ENCODE data around the gene CEP112.

CEP112 gene

DNA sequence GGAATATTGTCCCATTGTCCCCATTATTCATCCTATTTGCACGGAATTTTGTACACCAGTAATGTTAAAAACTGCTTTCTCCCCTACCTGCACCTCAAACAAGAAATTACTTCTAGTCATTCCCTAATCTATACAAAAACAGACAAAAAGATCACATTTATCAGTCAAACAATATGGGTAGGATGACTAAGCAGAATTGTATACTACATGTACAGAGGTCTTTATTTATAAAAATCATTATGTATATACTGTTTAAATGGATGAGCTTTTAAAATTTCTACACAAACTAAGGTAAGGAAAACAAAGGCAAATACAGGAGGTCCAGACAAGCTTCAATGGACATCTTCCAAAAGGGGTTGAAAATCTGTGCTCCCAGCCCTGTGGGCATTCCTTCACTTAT is 137.7 kb downstream of the CEP112 start:
- no peak for DNase-seq

DNA sequence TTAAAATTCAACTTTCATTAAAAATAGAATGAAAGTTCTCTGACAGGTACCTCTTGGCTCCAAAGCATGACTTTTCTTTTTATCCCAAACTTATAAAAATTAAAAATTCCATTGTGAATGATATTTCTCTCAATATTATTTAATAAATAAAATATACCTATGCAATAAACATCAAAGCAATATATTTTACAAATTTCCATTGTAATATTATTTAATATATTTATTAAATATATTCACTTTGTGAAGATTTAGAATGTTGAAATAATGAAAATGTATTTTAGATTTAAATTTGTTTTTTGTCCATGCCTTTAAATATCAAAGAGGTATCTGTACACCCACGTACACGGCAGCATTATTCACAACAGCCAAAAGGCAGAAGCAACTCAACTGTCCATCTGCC is 147.8 kb downstream of the CEP112 start:
- DNase-seq: no peak

DNA sequence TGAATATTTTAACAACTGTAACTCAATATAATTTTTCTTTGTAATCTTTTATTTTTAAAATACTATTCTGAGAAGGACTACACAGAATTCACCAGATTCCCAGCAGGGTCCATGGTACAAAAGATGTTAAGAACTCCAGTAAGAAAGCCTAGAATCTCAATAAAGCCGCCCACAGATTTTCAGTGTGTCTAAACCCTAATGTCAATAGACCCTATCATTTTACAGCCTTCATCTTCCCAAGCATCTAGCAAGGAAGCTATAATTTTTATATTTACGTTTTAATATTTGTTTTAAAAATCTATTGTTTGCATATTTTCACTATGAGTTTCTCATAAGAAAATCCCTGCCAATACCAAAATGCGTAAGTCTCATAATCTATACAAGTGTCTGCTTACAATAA is 148.5 kb downstream of the CEP112 start:
- no peak for DNase-seq

DNA sequence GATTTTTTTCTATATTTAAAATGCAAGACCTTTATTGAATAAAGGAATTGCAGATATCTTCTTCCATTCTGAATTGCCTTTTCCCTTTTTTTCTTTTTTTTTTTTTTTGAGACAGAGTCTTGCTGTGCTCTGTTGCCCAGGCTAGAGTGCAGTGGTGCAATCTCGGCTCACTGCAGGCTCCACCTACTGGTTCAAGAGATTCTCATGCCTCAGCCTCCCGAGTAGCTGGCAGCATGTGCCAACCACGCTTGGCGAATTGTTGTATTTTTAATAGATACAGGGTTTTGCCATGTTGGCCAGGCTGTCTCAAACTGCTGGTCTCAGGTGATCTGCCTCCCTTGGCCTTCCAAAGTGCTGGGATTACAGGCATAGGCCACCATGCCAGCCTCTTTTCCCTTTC is 151.5 kb downstream of the CEP112 start:
- DNase-seq: peak in 1 of 2 experiments; percentile 4

DNA sequence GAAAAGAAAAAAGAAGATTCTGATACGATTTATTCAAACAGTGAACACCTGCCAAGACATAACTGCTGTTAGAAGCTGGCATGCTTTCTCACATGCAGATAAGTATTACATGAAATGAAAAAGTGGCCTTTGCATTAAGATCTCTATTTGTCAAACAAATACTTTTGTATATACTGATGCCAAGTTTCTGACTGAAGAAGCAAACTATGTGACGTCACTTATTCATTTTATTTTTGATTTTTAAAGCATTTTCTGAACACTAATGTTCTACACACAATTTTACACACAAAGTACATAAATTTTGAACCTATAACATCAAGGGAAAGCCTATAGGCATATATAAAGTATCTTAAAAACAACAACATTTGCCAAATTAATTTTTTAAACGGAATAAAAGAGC is 153.8 kb downstream of the CEP112 start:
- DNase-seq: no peak

DNA sequence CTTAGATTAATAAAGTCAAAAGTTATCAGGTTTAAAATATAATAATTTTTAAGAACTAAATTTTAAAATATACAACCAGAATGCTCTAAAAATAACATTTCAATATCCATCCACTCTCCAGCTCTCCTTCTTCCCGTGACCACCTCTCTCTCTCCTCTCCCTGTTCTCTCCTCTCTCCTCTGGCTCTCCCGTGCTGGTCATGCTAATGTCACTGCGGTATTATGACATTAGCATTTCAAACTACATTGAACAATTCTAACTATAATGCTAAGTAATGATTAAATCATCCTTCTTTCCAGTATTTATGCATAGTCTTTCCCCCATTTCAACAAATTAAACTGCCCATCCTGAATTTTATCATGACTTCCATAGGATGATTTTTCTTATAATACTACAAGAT is 154.7 kb downstream of the CEP112 start:
- no peak for DNase-seq

DNA sequence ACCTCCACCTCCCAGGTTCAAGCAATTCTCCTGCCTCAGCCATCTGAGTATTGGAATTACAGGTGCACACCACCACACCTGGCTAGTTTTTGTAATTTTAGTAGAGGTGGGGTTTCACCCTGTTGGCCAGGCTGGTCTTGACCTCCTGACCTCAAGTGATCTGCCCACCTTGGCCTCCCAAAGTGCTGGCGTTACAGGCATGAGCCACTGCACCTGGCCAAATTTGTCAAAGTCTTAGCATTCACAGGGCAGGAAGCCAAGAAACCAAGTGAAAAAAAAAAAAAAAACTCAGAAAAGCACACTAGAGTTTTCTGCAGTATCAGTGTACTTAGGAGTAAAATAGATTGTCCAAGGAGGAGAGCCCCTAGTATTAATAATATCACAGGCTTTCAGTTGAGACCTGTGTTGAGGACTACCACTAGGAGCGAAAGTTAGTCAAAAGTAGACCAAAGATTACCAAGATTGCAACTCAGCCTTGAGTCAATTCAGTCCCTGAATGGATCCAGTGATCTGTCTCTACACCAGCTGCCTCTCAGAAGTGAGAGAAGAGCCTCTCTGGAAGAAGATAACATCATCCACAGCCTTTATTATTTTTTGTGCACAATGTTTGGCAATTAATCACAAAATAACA is 159.7 kb downstream of the CEP112 start:
- DNase-seq: no peak

DNA sequence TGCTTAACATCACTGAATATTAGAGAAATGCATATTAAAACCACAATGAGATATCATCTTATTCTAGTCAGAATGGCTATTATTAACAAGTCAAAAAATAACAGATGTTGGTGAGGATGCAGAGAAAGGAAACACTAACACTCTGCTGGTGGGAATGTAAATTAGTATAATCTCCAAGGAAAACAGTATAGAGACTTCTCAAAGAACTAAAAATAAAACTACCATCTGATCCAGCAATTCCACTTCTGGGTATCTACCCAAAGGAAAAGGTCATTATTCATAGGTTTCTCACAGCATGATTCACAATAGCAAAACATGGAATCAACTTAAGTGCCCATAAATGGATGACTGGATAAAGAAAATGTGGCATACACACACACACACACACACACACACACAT is 166.4 kb downstream of the CEP112 start:
- DNase-seq: no peak

DNA sequence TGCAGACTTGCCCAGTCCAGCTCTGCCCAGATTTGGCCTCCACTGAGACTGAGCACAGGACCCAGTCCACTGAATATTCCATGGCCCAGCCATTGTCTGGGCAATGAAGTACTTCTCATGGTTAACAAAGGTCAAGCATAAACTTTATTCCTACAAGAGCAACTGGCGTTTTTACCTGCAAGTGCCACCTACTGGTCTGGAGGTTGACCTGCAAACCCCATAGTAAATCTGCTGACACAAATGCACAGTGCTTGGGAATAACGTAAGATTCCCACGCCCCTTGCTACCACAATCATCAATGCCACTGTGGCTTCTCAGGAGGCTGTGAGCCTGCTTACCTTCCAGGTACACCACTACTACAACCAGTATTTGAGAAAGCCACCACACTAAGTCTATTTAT is 170.2 kb downstream of the CEP112 start:
- DNase-seq: no peak

DNA sequence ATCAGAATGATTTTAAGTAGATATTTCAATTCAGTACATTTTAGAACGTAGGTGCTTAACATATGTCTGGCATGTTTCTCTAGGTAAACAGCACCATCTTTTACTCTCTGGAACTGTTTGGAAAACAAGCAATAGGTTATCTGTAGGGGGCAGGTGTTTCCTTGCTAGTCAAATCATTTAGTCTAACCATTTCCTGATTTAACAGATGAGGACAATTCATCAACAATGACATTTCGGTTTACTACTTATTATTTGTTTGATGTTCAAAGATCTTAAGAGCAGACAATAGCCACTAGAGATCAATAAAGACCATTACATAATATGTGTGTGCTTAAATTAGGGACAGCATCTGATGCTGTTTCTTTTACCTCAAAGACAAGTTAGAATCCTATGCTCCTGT is 173.1 kb downstream of the CEP112 start:
- no peak for DNase-seq

DNA sequence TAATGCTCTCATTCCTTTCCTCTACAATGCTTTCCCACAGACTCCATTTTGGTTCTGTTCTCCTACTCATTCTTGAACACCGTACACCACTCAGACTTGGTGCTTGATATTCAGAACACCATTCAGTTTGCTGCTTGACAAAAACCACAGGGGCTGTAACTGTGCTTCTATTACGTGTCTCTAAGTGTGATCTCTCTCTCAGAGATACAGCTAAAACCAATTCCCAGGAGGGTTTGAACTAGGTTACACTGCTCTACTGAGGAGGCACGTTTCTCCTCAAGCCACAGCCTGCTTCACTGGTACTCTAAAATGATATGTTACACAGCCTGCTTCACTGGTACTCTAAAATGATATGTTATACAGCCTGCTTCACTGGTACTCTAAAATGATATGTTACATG is 175.7 kb downstream of the CEP112 start:
- DNase-seq: no peak

DNA sequence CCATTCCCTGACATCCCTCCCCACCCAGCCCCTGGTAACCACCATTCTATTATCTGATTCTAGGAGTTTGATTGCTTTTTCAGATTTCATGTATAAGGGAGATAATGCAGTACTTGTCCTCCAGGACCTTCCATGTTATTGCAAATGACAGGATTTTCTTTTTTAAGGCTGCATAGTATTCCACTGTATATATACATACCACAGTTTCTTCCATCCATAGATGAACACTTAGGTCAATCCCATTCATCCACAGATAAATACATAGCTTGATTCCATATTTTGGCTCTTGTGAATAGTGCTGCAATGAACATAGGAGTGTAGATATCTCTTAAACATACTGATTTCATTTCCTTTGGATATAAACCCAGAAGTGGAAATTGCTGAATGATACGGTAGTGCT is 183.3 kb downstream of the CEP112 start:
- no peak for DNase-seq

DNA sequence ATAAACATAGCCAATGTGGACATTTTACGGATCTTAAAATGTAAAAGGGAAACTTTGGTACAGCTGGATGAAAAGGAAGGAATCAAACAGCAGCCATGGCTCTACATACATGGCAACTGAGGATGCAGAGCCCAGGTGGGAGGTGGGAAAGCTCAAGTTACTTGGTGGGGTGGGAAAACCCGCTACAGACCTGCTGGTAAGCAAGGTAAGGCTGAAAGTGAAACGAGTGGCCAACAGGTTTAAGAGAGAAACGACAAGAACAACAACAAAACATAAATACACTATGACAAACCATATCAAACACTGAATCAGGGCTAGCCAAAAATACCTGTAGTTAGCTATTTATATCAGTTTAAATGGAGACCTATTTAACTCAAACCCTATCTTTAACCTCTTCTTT is 185.3 kb downstream of the CEP112 start:
- no peak for DNase-seq

DNA sequence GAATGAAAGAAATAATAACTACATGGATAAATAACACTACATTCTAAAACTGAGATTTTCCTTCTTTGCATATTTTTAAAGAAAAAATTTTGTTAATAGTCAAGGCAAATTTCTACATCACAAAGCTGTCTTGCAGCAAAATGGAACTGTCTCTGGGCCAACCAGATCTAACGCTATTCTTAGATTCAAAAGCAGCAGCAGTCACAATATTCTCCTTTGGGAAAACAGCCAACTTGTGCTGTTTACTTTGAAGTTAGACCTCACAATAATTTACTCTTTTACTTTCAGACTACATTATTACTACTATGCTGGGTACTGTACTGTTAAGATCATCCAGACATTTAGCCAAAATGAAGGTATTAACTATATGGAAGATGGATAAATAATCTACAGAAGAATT is 189.1 kb downstream of the CEP112 start:
- DNase-seq: no peak

DNA sequence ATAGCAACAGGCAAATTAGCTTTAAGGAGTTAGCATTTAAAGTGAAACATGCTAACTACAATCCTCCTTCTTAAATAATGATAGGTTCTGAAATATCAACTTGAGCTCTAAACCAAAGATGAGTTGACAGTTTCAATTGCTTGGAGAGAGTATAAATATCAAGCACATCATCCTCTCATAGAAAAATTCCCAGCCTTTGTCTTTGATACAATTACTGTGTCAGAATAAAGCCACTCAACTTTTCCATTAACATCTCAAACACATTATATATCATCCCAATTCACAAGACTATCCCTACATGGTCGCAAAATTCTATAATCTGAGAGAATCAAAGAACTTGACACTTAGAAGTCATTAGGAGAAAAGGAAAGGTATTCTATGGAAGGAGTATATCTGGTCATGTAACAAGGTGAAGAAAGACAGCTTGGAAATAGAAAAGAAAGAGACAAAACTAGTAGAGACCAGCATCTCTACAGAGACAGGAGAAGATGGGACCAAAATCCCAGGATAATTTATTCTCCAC is 189.8 kb downstream of the CEP112 start:
- DNase-seq: no peak

DNA sequence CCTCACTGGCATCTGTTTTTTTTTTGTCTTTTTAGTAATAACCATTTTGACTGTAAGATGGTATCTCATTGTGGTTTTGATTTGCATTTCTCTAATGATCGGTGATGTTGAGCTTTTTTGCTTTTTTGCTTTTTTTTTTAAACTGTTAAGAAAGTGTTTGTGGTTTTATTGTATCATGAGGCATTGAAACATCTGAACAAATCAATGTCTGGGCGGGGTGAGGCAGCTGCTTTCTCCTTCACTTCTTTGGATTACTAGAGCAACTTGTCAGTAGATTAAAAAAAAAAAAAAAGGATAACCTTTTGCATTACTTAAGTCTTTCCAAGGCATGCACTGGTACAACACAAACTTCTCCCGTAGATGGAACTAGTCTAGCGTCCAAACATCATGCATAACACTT is 191.7 kb downstream of the CEP112 start:
- no peak for DNase-seq

DNA sequence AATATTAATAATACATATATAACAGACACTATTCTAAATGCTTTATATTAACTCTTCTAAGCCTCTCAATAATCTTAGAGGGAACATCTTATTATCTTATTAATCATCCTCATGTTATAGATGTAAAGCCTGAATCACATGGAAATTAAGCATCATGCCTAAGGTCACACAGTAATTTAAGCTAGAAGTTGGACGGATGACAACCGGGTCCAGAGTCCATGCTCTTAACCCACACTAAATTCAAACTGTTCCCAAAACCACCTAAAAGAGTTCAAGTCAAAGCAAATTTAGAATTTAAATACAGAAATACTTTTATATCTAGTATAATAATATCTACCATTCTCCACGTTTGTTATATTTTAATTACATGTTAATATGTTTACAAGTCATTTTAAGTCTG is 193.3 kb downstream of the CEP112 start:
- DNase-seq: no peak

DNA sequence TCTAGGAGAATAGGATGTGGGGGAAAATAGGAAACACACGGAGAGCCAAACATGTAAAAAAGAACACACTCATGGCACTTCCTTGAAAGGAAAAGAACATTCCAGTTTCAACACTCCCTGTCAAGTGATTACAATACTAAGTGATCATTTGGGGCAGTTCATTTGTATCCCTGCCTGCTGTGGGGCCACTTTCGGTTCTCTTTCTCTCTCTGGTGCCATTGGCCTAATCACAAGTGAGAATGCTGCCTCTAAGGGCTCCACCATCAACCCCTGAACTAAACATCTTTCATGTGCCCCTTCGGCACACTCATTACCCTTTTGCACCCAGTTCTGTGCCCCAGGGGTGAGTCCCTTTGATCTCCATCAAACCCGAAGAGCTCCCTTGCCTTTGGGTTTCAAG is 197.3 kb downstream of the CEP112 start:
- DNase-seq: no peak

DNA sequence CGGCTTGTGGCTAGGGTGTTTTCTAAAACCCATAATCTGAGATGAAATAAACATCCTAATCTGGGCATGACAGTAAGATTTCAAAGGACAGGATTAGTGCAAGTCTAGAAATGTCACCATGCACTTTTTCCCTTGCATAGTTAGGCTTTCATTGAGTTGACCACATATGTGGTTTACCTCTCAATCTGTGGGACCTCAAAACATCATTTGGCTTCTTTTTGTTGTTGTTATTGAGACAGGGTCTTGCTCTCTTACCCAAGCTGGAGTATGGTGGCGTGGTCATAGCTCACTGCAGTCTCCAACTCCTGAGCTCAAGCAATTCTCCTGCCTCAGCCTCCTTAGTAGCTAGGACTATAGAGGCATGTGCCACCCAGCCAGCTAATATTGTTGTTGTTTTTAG is 197.8 kb downstream of the CEP112 start:
- DNase-seq: no peak

DNA sequence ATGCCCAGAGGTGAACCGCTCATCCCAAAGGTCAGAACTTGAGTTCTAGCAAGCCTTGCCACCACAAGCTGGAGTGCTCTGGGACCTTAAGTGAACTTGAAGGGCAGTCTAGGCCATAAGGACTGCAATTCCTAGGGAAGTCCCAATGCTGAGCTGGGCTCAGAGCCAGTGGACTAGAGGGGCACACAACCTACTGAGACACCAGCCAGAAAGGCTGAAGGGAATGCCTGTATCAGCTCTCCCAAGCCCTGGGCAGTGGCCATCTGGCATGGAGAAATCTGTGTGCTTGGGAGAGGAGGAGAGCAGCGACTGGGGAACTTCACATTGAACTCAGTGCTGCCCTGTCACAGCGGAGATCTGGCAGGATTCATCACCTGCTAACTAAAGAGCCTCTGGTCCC is 201.3 kb downstream of the CEP112 start:
- no peak for DNase-seq

DNA sequence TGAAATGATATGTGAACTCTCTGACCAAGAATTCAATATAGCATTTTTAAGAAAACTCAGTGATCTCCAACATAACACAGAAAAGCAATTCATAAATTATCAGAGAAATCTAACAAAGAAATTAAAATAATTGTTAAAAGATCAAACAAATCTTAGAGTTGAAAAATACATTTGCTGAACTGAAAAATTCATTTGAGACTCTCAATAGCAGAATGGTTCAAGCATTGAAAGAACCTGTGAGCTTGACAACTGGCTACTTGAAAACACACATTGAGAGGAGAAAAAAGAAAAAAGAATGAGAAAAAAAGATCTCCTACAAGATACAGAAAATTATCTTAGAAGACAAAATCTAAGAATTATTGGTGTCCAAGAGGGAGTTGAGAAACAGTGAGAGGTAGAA is 203.5 kb downstream of the CEP112 start:
- DNase-seq: no peak

DNA sequence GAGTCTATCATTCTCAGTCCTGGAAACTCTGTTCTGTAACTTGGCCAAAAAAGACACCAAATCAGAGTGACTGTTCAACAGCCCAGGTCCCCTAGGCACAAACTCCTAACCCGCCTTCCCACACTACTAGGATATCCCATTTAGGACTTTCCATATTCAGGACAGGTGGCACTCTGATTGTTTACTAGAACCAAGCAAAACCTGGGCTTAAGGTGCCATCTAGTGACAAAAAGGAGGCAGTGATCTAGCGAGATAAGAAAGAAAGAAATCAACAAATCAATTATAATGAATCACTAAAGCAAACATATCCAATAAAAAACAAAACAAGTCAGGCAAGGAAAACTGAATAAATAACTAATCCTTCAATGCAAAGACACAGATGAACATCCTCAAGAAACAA is 203.9 kb downstream of the CEP112 start:
- DNase-seq: peak; percentile 47 to 72

DNA sequence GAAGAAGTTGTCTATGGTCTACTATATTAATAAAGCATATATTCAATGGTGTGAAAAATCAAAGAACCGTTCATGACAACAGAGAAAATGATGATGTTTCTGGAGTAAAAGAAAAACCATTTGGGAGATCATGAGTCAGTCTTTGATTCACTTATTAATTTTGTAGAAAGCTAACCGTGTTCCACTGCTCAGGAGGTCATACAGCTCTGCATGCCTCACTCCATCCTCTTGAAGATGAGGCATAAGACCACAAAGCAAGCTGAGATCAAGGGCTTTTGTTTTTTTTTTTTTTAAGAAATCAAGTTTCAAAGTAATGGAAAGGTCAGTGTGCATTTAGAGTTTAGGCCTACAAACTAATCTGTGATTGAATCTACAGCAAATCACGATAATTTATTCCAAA is 206.4 kb downstream of the CEP112 start:
- no peak for DNase-seq

DNA sequence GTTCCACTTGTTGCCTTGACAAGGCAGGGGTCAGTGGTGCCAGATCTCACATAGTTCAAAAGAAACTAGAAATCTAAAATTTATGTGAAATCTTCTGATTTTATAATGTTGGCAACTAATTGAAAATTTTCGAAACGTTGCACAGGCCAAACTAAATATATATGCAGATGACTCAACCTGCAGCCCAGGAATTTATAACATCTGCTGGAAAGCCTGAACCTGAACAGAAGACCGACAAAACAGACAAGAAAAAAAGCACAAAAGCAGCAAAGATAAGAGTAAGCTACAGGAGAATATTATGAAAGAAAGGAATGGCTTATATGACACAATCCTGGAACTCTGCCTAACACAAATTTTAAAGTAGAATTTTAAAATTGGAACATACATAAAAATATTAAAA is 207.6 kb downstream of the CEP112 start:
- no peak for DNase-seq

DNA sequence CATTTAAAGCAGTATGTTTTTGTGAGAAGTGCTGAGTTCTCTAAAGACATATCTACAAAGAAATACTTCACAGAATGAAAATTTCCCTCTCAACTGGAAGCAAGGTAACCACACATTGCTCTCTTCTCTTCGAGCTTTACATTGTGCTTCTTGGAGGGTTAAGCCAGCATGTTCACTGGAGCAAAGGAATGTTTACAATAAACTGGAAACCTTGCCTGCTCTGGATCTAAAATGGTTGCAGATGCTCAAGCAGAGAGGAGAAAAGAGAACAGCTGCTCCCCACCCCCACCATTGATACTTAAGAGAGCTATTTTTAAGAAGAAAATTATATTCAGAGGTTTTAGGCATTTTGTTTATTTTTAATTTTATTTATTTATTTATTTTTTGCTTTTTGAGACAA is 213.1 kb downstream of the CEP112 start:
- peak in 1 of 2 experiments; percentile 5 for DNase-seq

DNA sequence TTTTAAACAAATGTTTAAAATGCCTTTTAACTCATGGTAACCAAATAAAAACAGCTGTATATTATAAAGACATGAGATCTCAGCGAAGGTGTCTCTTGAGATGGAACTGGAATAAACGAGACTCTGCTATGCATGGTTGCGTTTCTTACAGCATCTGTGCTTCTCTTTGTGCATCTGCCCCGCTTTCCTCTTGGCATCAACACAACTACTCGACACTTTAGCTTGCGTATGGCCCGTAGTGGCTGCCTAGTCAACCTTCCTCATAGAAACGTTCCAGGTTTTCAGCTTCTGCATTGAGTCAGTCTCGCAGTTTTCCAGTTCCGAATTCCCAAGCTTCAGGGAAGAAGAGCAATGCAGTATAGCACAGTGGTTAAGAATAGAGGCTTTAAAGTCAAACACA is 214.9 kb downstream of the CEP112 start:
- DNase-seq: peak; percentile 34 to 72
